H1 (cell line): Measurements from ENCODE around the gene MGST3. TPM values are rescaled to one million over a fixed set of nuclear protein-coding genes. Genes with fewer than 3 reads are reported as not detected.

Experiments
- ASH2L ChIP-seq: fragments of 200-600, 300-600 bp; sonication (generic); IDR thresholded peaks from one replicate; pipeline ENCODE4 v1.7.1; 2017; ENCODE audit warnings: low read length
- ATF2 ChIP-seq: IDR thresholded peaks from 2 replicates; pipeline ENCODE4 v1.6.1; 2012; ENCODE audit warnings: low read length, inconsistent platforms
- NANOG ChIP-seq: IDR thresholded peaks from 2 replicates; pipeline ENCODE4 v1.6.1; 2011; ENCODE audit warnings: low read length, low read depth, mild to moderate bottlenecking, inconsistent platforms; ENCODE audit not compliant: insufficient read depth, poor library complexity, severe bottlenecking
- POU5F1 ChIP-seq: IDR thresholded peaks from 2 replicates; pipeline ENCODE4 v1.6.1; 2011; ENCODE audit warnings: low read depth, mild to moderate bottlenecking, low read length, moderate library complexity
- SP4 ChIP-seq: IDR thresholded peaks from 2 replicates; pipeline ENCODE4 v1.6.1; 2012; ENCODE audit warnings: low read length, inconsistent platforms
- TAF1 ChIP-seq: IDR thresholded peaks from 2 replicates; pipeline ENCODE4 v1.6.1; 2011; ENCODE audit warnings: mild to moderate bottlenecking, low read depth, low read length
- TBP ChIP-seq: IDR thresholded peaks from 2 replicates; pipeline ENCODE4 v1.6.1; 2011; ENCODE audit warnings: low read depth, low read length, improper control_type of control experiment
- TCF12 ChIP-seq: IDR thresholded peaks from 2 replicates; pipeline ENCODE4 v1.6.1; 2011; ENCODE audit warnings: low read depth, mild to moderate bottlenecking, low read length
- polyA plus RNA-seq, 7 experiments: library from polyadenylated mRNA; depleted of rRNA in 3 of 7; stranded (reverse) in 5 of 7; unstranded in 2 of 7; fragments of >200 nt in 5 of 7; fragments of 200-250 nt in 2 of 7; gene quantifications; 1 replicate in 5 of 7; 2 replicates in 1 of 7; 4 replicates in 1 of 7; pipeline versions ENCODE4 v1.2.1 to v1.2.3, GENCODE V29; 2011 to 2013; ENCODE audit warnings: missing spikeins in 2 of 7, mixed read lengths in 2 of 7
- total RNA-seq: library from RNA; stranded (reverse); fragmentation: NEBNext Ultra II Directional; extraction: Animal tissue kit (Norgen Biotek cat#: 25700); gene quantifications from 2 replicates; pipeline ENCODE4 v1.2.1, GENCODE V29; 2021

Gene MGST3
- total and polyA plus RNA-seq, 2 of the 8 experiments (the other 6 are each of a cell fraction or from before 2014, with no cell fraction given) = 124 to 257 TPM

GRCh38 chr1:165678509-165678908, 47.5 kb downstream of the MGST3 start (continued):
- TF ChIP-seq SP4 = no peak
- TF ChIP-seq TCF12 = no peak
- no peak for TF ChIP-seq TAF1
- no peak for TF ChIP-seq ATF2
- TF ChIP-seq POU5F1 = no peak
- no peak for TF ChIP-seq TBP
- TF ChIP-seq NANOG = no peak
- TF ChIP-seq ASH2L = no peak
